ENCODE results near the gene MGMT. TPM values are rescaled to one million over a fixed set of nuclear protein-coding genes. Genes with fewer than 3 reads are reported as not detected.

Gene MGMT
- total RNA-seq, 1 experiment from 2014 or later, result 21.2 TPM

GRCh38 chr10:129718548-129719414, 251.7 kb downstream of the MGMT start:
- Histone ChIP-seq H2AFZ (no peak overlapping the region), H3K27ac (no peak overlapping the region), H3K9me3 (ENCODE audit: insufficient read depth, low read depth) (no peaks in the 10 kb centered on the region), H3K27me3 (ENCODE audit: insufficient read depth, low read depth) (no peaks in the 10 kb centered on the region), H3F3A (ENCODE audit: insufficient read depth, low read depth) (no peaks in the 10 kb centered on the region), H4K20me1 (ENCODE audit: insufficient read depth) (no peaks in the 10 kb centered on the region), H3K4me2 (no peak overlapping the region), H3K4me3 (no peak overlapping the region), H3K9me2 (ENCODE audit: insufficient read depth) (no peaks in the 10 kb centered on the region), H3K79me2 (ENCODE audit: low read depth) (no peaks in the 10 kb centered on the region), H3K36me3 (ENCODE audit: low read depth) (no peaks in the 10 kb centered on the region), H3K4me1 (replicated peaks; ENCODE audit: insufficient read depth) (no peaks in the 10 kb centered on the region)
- POLR2A ChIA-PET (ENCODE audit: unreplicated experiment), result no interaction called here
- no peak for TF ChIP-seq CTCF (conservative IDR thresholded peaks at IDR 0.05)
- no peak for DNase-seq
- CTCF ChIA-PET, result no interaction called here
- no TSS peak for BruUV-seq (replicated peaks)
- intact Hi-C loops (cut with micrococcal nuclease; ENCODE audit: unreplicated experiment), result no loop called here

GRCh38 chr10:129719415-129719739, 252.3 kb downstream of the MGMT start:
- no peaks in the 10 kb centered on the region for H3K27me3 ChIP-seq (ENCODE audit: insufficient read depth, low read depth)
- ChIA-PET POLR2A (ENCODE audit: unreplicated experiment) (no interaction called here), CTCF (no interaction called here)
- no peak overlapping the region for H3K4me2 ChIP-seq
- no peak overlapping the region for H3K27ac ChIP-seq
- no peak overlapping the region for H3K4me3 ChIP-seq
- no peaks in the 10 kb centered on the region for H3K9me2 ChIP-seq (ENCODE audit: insufficient read depth)
- H2AFZ ChIP-seq, result no peak overlapping the region
- no peaks in the 10 kb centered on the region for H3F3A ChIP-seq (ENCODE audit: insufficient read depth, low read depth)
- no peak for TF ChIP-seq CTCF (conservative IDR thresholded peaks at IDR 0.05)
- no peak for TF ChIP-seq EZH2 (IDR thresholded peaks at IDR 0.05; ENCODE audit: low read depth)
- H3K4me1 ChIP-seq (replicated peaks; ENCODE audit: insufficient read depth), result no peaks in the 10 kb centered on the region
- intact Hi-C loops (cut with micrococcal nuclease; ENCODE audit: unreplicated experiment), result no loop called here
- no peaks in the 10 kb centered on the region for H3K36me3 ChIP-seq (ENCODE audit: low read depth)
- DNase-seq, result no peak
- H3K9me3 ChIP-seq (ENCODE audit: insufficient read depth, low read depth), result no peaks in the 10 kb centered on the region
- BruUV-seq (replicated peaks), result no TSS peak
- H4K20me1 ChIP-seq (ENCODE audit: insufficient read depth), result no peaks in the 10 kb centered on the region
- no peaks in the 10 kb centered on the region for H3K79me2 ChIP-seq (ENCODE audit: low read depth)

GRCh38 chr10:129719889-129720590, 253.0 kb downstream of the MGMT start:
- DNase-seq, result no peak
- H4K20me1 ChIP-seq (ENCODE audit: insufficient read depth), result no peaks in the 10 kb centered on the region
- no peak overlapping the region for H3K27ac ChIP-seq
- no peaks in the 10 kb centered on the region for H3K9me2 ChIP-seq (ENCODE audit: insufficient read depth)
- no peaks in the 10 kb centered on the region for H3K9me3 ChIP-seq (ENCODE audit: insufficient read depth, low read depth)
- no peak overlapping the region for H3K4me3 ChIP-seq
- TF ChIP-seq EZH2 (IDR thresholded peaks at IDR 0.05; ENCODE audit: low read depth) (no peak), CTCF (conservative IDR thresholded peaks at IDR 0.05) (no peak)
- BruUV-seq (replicated peaks), result no TSS peak
- no peaks in the 10 kb centered on the region for H3K27me3 ChIP-seq (ENCODE audit: insufficient read depth, low read depth)
- no peak overlapping the region for H3K4me2 ChIP-seq
- no peaks in the 10 kb centered on the region for H3K36me3 ChIP-seq (ENCODE audit: low read depth)
- H2AFZ ChIP-seq, result no peak overlapping the region
- H3K79me2 ChIP-seq (ENCODE audit: low read depth), result no peaks in the 10 kb centered on the region
- no peaks in the 10 kb centered on the region for H3K4me1 ChIP-seq (replicated peaks; ENCODE audit: insufficient read depth)
- ChIA-PET CTCF (no interaction called here), POLR2A (ENCODE audit: unreplicated experiment) (no interaction called here)
- H3F3A ChIP-seq (ENCODE audit: insufficient read depth, low read depth), result no peaks in the 10 kb centered on the region
- intact Hi-C loops (cut with micrococcal nuclease; ENCODE audit: unreplicated experiment), result no loop called here

Data from PC-9 (cell line).